Thyroid gland (tissue), 4 donors: ENCODE measurements around the gene TAF4B.

Experiments used
- CTCF ChIP-seq, 6 experiments: fragments of 200-600 bp in 3 of 6; fragments of 450-650 bp in 3 of 6; sonication (generic) in 3 of 6; IDR thresholded peaks; one replicate each; pipeline ENCODE4 v1.5.1; 2016 to 2019; ENCODE audit warnings: antibody characterized with exemption in 6 of 6, mild to moderate bottlenecking in 2 of 6, inconsistent platforms in 1 of 6, moderate library complexity in 1 of 6
- POLR2A ChIP-seq, 2 donors: fragments of 450-650 bp; IDR thresholded peaks; one replicate each; pipeline ENCODE4 v1.6.1; 2017; ENCODE audit warnings: antibody characterized with exemption in 2 of 2, mild to moderate bottlenecking in 2 of 2, moderate library complexity in 1 of 2

GRCh38 chr18:26312199-26312598 lies 86.0 kb downstream of the TAF4B start:
- TF ChIP-seq POLR2A (IDR thresholded peaks at IDR 0.05) (no peak), CTCF (IDR thresholded peaks at IDR 0.05) (no peak)
